NT2/D1 (cell line): Measurements from ENCODE around the gene TMEM273.

Experiments used
- SUZ12 ChIP-seq: IDR thresholded peaks from 2 replicates; pipeline ENCODE4 v1.6.1; 2011; ENCODE audit not compliant: insufficient read length, insufficient read depth; ENCODE audit errors: extremely low read depth
- YY1 ChIP-seq: IDR thresholded peaks from 2 replicates; pipeline ENCODE4 v1.6.1; 2011; ENCODE audit not compliant: insufficient read length, insufficient read depth
- ZNF274 ChIP-seq: IDR thresholded peaks from 2 replicates; pipeline ENCODE4 v1.6.1; 2011; ENCODE audit warnings: mild to moderate bottlenecking, low read depth, low read length

DNA sequence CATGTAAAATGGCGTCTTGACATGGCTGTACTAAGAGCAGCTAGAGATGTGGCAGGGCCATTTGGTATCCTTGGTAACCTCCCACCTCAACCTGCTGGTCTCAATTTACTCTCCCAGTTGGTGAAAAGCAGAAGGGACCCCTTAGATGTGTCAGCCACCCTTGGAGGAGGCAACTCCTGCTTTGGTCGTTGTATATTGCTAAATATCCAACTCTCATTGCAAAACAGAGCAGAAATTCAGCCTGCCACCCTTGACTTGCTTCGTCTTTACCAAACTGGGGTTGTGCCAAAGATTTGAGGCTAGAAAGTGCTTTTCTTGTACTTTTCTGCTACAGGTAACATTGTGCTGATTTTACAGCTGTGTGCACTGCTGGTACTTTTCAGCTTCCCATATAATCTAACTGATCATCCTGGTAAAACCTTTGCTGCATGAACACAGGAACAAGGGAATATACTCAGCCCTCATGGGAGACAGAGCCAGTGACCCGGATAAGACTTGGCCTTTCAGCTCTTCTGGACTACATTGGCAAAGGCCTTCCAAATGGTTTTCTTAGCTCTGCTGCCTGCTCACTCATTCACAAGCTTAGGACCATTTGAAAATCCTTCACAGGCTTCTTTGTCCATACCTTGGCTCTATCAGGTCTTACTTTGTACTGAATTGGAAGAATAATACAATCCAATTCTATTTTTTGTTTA is 70.7 kb downstream of the TMEM273 start:
- no peak for TF ChIP-seq ZNF274
- no peak for TF ChIP-seq YY1
- no peak for TF ChIP-seq SUZ12
